ENCODE data around the gene NPLOC4.

NPLOC4 gene

DNA sequence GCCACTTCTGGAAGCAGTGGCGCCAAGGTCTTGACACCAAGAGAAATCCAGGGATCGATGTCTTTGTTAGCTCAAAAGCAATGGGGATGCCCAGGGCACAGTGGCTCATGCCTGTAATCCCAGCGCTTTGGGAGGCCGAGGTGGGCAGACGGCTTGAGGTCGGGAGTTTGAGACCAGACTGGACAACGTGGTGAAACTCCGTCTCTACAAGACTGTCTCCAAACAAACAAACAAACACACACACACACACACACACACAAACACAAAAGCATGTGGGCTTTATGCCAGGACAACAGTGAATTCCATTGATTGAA lies 62.3 kb downstream of the NPLOC4 start:
- peak overlapping the region; percentile 41 for H3K27ac ChIP-seq
- TF ChIP-seq, protein P1, sequence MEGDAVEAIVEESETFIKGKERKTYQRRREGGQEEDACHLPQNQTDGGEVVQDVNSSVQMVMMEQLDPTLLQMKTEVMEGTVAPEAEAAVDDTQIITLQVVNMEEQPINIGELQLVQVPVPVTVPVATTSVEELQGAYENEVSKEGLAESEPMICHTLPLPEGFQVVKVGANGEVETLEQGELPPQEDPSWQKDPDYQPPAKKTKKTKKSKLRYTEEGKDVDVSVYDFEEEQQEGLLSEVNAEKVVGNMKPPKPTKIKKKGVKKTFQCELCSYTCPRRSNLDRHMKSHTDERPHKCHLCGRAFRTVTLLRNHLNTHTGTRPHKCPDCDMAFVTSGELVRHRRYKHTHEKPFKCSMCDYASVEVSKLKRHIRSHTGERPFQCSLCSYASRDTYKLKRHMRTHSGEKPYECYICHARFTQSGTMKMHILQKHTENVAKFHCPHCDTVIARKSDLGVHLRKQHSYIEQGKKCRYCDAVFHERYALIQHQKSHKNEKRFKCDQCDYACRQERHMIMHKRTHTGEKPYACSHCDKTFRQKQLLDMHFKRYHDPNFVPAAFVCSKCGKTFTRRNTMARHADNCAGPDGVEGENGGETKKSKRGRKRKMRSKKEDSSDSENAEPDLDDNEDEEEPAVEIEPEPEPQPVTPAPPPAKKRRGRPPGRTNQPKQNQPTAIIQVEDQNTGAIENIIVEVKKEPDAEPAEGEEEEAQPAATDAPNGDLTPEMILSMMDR (conservative IDR thresholded peaks at IDR 0.05; ENCODE audit: low read depth), result no peak
- ChIA-PET POLR2A (ENCODE audit: low non-redundant PET) (no interaction called here), CTCF (no interaction called here)
- no peak for DNase-seq (ENCODE audit: low spot score)

- ChIA-PET POLR2A (ENCODE audit: low non-redundant PET) (no interaction called here), CTCF (no interaction called here)
- DNase-seq (ENCODE audit: low spot score), result no peak
- TF ChIP-seq, protein P1 (conservative IDR thresholded peaks at IDR 0.05; ENCODE audit: low read depth), result no peak
- peak overlapping the region; percentile 42 for H3K27ac ChIP-seq
Measured at GRCh38 chr17:81573794-81574642, 62.9 kb downstream of the NPLOC4 start.

- CTCF ChIA-PET, result interaction anchor here (0.6 kb wide), 1 partner anchor 54 kb away, joined by 3 read pairs; no protein-coding TSS in a partner anchor
- TF ChIP-seq, protein P1 (conservative IDR thresholded peaks at IDR 0.05; ENCODE audit: low read depth), result no peak
- POLR2A ChIA-PET (ENCODE audit: low non-redundant PET), result no interaction called here
- DNase-seq (ENCODE audit: low spot score), result no peak
- H3K27ac ChIP-seq, result peak overlapping the region; percentile 99
Measured at GRCh38 chr17:81572563-81573168, 64.2 kb downstream of the NPLOC4 start.

GRCh38 chr17:81570964-81571363 lies 65.9 kb downstream of the NPLOC4 start:
- ChIA-PET CTCF (no interaction called here), POLR2A (ENCODE audit: low non-redundant PET) (no interaction called here)
- TF ChIP-seq, protein P1 (conservative IDR thresholded peaks at IDR 0.05; ENCODE audit: low read depth), result no peak
- DNase-seq (ENCODE audit: low spot score), result no peak
- peak overlapping the region; percentile 99 for H3K27ac ChIP-seq

DNA sequence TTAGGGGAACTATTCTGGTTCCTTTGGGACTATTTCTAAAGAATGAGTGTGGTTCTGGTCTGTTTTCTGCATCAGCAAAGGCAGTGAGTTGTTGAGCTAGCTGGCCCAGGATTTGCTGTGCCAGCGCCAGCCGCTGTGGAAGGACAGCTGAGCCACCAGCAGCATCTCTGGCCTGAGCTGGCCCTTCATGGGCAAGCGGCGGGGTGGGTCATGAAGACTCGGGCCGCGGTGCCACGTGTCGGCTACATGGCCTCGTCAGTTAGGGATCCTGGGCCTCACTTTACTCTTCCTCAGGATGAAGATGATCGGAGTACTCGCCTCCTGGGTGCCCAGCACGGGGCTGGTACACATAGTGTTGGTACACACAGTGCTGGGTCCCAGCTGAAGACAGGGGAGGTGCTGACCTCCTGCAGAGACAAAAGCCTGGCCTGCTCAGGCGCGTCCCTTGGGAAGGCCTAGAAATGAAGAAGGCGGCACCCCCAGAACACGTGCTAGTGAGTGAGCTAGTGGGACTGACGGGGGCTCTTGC lies 66.9 kb downstream of the NPLOC4 start:
- no peak for DNase-seq (ENCODE audit: low spot score)
- POLR2A ChIA-PET (ENCODE audit: low non-redundant PET), result no interaction called here
- CTCF ChIA-PET, result no interaction called here
- H3K27ac ChIP-seq, result peak overlapping the region; percentile 99
- TF ChIP-seq, protein P1 (conservative IDR thresholded peaks at IDR 0.05; ENCODE audit: low read depth), result no peak

GRCh38 chr17:81568416-81568815 lies 68.5 kb downstream of the NPLOC4 start:
- ChIA-PET POLR2A (ENCODE audit: low non-redundant PET) (no interaction called here), CTCF (interaction anchor here (0.6 to 0.9 kb wide), 2 partner anchors 21 to 84 kb away, joined by 4 to 5 read pairs; no protein-coding TSS in a partner anchor)

More at GRCh38 chr17:81568416-81568815, 68.5 kb downstream of the NPLOC4 start:
- H3K27ac ChIP-seq, result peak overlapping the region; percentile 99
- no peak for DNase-seq (ENCODE audit: low spot score)
- TF ChIP-seq, protein P1 (conservative IDR thresholded peaks at IDR 0.05; ENCODE audit: low read depth), result no peak
